Colon (tissue), 2 donors: Measurements from ENCODE around the gene OPCML.

ENCODE experiments used
- FAIRE-seq: peaks from 2 replicates; lab custom pipeline; 2012; peaks lifted over from hg19 to GRCh38; lab: Jason Lieb, UNC
- donor health status: control.
- donor health status: control.

OPCML gene

GRCh38 chr11:132925825-132926469 is 606.4 kb downstream of the OPCML start:
- FAIRE-seq = no peak

- FAIRE-seq = no peak
These were observed 610.7 kb downstream of the OPCML start for GRCh38 chr11:132921597-132921996.

DNA sequence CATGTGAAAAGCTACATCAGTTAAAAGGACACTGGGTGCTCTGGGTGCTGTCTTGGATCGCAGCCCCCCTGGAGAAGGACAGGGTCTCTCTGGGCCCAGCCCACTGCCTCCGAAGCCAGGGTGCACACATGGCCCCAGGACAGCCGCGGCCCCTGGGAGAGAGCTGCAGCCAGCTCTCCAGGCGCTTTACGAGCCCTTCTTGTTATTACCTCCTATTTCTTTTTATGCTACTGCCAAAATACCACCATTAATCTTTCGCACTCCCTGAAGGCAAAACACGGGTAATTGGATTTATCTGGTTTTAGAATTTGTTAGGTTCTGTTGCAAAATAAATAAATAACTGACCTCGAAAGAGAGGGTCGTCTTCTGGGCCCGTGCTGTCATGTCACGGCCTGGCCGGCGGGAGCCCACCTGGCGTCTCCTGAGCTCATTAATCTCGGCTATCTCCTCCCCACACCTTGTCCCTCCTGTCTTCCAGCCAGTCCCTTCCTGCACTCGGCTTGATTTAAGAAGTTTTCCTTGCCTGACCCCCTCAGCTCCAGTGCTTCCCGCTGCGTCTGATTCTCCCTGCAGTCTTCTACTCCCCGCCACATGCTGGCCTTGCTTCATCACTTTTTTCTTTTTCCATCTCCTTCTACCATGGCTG is 611.7 kb downstream of the OPCML start:
- no peak for FAIRE-seq

GRCh38 chr11:132914600-132914999 is 617.7 kb downstream of the OPCML start:
- no peak for FAIRE-seq

DNA sequence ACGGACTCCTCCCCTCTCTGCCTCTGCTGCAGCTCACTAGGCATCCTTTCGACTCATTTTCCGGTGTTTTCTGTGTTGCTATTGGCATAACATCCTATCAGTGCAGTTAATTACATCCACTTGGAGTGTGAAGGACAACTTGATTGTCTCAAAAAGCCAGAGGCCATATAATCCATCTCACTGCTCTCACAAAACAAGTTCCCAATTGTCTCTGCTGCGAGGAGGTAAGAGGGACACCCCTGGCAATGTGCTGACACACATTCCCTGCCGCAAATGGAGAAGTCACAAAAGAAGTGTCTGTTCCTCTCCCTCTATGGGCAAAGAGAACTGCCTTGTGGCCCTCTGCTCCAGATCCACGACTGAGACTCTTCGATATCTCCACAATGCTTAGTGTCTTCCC is 618.4 kb downstream of the OPCML start:
- no peak for FAIRE-seq

DNA sequence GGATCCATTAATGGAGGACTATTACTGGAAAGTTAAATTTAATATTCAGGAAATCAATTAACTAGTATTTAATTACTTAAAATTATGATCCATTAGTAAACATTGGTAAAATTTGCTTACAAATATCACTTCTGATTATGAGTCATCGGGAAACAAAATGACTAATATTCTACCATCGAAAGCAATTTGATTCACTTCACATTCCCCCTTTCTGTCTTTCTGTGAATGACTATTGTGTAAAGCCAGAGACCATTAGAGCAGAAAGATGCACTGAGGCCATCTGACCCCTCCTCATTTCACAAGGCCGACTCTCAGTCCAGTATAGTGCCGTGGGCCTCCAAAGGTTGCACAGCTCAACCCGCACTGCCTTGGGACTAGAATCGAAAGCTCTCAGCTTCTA is 619.0 kb downstream of the OPCML start:
- no peak for FAIRE-seq

- FAIRE-seq = no peak
These were observed 621.1 kb downstream of the OPCML start for GRCh38 chr11:132911186-132911585.

DNA sequence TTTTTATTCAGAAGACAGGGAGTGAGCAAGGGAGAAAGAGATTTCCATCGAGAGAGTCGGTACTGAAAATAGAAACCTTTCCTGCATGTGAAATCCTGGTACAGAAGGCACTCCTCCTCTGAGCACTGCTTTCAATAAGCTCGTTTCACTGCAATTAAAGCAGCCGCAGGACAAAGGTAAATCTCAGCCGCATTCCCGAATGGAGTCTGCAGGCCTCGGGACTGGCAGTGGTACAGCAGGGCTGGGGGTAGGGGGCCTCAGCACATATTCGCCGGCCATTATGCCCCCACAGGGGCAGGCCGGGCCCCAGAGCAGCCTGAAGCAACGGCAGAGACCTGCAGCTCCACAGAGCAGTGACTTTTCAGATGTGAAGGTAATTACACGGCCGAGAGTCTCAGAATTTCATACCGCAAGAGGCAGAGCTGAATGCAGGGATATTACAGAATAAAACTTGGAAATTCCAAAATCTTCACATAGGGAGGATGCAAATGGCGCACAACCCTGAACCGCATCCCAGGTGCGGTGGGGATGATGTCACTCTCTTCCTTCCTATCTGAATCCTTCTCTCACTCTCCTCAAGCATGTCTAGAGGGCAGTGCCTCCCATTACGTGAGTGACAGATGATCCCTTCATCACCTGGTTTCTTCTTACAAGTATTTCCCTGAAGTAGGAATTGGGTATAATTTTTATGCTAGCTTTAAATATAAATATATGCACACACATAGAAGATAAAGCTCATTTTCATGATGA is 622.1 kb downstream of the OPCML start:
- FAIRE-seq = no peak

DNA sequence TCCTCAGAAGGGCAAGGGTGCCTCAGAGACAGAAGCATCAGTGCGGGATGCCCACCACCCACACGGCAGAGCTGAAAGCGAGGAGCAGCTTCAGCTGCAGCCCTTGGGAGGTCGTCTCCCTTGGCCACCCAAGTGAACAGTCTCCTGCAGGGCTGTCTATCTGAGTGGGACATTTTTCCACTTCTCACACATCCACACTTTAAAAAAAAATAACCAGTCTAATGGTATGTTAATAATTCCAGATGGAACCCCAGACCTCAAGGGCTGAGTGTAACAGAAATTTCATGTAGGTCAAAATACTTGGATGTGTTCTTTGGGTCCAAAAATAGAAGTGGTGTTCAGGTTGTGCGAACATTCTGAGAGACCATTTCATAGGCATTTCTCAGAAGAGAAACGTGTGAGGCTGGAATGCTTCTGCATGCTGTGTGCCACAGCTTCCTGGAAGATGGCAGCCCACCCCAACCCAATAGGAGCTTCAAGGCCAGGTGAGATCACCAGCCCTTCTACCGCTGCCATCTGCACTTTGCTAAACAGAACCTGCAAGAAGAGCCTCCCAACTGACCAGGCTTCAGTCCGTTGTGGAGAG is 623.2 kb downstream of the OPCML start:
- no peak for FAIRE-seq

- no peak for FAIRE-seq
These were observed 623.9 kb downstream of the OPCML start for GRCh38 chr11:132908414-132908810.

GRCh38 chr11:132907651-132908413 is 624.5 kb downstream of the OPCML start:
- FAIRE-seq = no peak

DNA sequence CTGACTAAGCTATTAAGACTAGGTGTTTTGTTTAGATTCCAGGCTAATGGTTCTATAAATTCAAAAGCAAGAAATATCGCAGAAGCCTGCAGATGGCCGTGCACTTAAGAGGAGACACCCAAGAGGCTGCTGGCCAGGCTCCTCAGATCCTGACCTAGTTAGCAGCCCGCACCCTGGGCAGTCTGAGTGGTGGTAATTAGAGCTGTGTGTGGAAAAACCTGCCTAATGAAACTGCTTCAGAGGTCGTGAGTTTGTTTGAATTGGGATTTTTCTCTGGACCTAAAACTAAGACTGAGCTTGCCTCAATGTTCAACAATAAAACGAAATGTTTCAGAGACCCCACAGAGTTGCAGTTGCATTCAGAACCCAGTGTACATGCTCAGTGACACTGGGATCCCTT is 627.7 kb downstream of the OPCML start:
- FAIRE-seq = no peak

DNA sequence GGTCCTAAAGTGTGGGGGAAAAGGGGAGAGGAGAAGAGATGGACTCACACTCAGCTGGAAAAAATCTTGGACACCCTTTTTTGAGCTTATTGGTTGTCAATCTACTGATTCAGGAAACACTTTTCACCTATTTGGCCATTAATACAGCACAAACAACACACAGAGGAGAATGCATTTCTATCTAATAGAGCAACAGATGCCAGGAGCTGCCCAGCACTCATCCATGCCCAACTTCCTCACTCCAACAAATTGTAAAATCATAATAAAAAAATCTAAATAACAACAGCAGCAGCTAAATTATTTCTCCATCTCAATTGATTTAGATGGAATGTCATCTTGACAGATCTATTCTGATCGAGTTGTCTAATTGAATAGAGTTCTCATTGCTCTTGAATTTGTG is 628.2 kb downstream of the OPCML start:
- no peak for FAIRE-seq

DNA sequence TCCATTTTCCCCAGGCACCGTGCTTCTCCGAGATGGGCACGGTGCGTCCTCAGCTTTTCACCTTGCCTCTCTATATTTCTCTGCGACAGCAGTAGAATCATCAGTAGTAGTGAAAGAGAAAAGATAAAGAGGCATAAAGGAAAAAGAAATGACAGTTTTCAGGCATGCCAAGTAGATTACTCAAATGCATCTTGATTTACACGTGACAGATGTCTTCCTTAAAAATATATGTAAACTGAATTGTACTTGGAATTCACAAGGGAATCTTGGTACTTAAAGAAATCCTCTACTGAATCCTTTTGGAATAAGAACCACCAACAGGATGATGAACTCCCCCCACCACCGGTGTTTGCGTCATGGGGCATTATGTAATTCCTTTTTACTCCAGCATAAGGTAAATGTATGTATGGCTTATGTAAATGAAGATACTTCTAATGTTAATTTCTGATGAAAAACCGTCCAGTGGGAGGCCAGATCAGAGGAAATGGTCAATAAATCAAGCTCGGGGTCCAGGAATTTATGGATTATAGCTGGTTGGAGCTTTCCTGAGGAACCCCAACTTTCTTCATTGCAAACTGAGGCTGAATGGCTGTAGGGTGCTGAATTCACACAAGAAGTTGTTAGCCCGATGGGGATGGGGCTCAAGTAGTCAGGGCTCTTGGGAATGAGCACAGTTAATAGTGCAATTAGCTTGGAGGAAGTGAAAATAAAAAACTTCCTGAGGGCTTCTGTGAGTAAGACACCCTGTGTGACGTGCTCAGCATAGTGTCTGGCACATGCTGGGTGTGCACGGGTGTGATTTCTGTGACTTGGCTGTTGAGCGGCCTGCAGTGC is 630.4 kb downstream of the OPCML start:
- no peak for FAIRE-seq

DNA sequence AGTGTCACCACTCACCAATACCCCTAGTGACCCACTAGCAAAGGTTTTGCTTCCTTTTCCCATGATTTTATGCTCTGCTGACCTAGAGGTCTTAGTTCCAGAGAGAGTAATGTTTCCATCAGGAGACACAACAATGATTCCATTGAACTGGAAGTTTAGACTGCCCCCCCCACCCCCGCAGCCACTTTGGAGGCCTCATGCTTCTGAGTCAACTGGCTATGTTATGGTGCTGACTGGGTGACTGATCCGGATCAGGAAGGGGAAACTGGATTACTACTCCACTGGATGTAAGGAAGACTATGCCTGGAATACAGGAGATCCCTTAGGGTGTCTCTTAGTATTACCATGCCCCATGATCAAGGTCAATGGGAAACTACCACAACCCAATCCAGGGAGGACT is 633.6 kb downstream of the OPCML start:
- no peak for FAIRE-seq

GRCh38 chr11:132898021-132898420 is 634.3 kb downstream of the OPCML start:
- FAIRE-seq = no peak

DNA sequence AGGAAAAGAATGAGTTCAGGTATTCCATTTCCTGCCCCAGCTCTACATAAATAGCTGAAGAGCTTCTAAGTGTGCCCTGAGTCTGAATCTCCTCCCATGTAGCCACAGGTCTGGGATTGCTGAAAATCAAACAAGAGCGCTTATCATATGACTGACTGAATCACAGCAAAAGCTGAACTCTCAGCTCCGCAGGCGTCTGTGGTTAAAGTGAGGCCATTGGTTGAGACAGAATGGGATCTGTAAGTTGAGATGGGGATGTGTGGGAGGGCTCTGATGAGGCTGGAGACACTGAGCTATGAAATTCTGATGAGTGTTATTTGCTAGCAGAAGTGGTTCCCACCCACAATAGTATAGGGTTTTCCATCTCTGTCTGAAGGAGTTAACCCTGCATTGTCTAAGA is 637.0 kb downstream of the OPCML start:
- FAIRE-seq = no peak

GRCh38 chr11:132894606-132895005 is 637.7 kb downstream of the OPCML start:
- no peak for FAIRE-seq

- FAIRE-seq = no peak
These were observed 639.4 kb downstream of the OPCML start for GRCh38 chr11:132892876-132893275.

DNA sequence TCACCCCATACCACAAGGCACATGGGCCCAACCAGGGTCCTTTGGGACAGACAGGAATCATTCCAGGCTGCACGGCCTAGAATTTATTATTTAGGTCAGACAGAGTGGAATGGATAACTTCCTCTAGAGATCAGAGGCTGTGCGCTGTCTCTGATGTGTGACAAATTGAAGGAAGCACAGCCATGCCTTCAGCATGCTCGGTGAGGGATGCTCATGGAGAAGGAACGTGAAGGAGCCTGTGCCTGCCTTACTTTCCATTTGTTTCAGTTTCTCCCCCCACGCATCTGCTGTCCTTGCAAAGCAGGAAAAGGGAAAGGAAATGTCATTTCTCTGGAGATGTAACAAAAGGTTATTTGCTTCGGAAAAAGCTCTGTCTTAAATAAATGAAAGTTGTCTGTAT is 644.1 kb downstream of the OPCML start:
- FAIRE-seq = no peak

GRCh38 chr11:132886335-132886734 is 646.0 kb downstream of the OPCML start:
- FAIRE-seq = no peak
